NCI-H128 (cell line): ENCODE data around the gene GTF2IRD1.
"Not testable (repeated sequence)": the region's sequence is repeated elsewhere in the genome, so short reads cannot be mapped to it uniquely, and the experiment has no call there.

ENCODE experiments used
- DNase-seq: peaks from one replicate; lab custom pipeline; 2025; ENCODE audit not compliant: unreplicated experiment; lab: John Stamatoyannopoulos, UW

Gene GTF2IRD1

GRCh38 chr7:74633451-74633921 lies 179.8 kb downstream of the GTF2IRD1 start:
- DNase-seq: no peak

DNA sequence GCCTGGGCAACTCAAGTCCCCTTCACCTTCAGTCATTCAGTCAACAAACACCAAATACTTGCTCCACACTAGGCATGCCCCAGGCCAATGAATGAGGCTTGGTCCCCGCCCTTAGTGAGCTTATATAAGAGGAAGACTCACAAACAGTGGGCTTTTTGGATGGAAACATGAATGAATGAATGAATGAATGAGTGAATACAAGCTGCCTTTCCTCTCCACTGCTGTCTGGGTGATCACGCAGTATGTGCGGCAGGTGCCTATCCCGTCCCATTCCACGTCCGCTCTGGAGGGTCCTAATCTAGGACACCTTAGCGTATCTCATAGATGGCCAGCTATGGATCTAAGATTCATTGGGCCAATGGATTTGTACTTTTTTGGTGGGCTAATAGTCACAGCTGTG lies 184.0 kb downstream of the GTF2IRD1 start:
- DNase-seq: no peak

- not testable (repeated sequence) for DNase-seq
These were observed 196.3 kb downstream of the GTF2IRD1 start for GRCh38 chr7:74650055-74650454.

DNA sequence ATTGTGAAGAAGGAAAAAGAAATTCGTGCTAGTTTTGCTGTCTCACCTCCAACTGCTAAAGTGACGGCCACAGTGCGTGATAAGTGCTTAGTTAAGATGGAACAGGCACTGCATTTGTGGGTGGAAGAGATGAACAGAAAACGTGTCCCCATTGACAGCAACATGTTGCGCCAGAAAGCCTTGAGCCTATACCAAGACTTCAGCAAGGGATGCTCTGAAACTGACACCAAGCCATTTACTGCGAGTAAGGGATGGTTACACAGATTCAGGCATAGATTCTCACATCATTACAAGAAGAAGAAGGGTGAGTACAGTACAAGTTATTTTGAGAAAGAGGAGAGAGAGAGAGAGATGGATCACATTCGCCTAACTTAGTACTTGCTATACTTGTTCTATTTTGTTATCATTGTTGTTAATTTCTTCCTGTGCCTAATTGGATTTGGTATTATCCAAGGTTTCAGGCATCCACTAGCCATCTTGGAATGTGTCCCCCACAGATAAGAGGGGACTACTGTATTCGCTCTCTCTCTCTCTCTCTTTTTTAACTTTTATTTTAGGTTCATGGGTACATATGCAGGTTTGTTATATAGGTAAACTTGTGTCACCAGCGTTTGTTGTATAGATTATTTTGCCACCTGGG lies 196.9 kb downstream of the GTF2IRD1 start:
- not testable (repeated sequence) for DNase-seq

- DNase-seq: not testable (repeated sequence)
These were observed 197.4 kb downstream of the GTF2IRD1 start for GRCh38 chr7:74651133-74651504.
